HepG2 (cell line): ENCODE data around the gene SLC25A48. TPM values are rescaled to one million over a fixed set of nuclear protein-coding genes. Genes with fewer than 3 reads are reported as not detected.

Experiments used
- ATF7 ChIP-seq, 2 experiments: fragments of 450-650 bp in 1 of 2; sonication (generic) in 1 of 2; formaldehyde crosslinking in 1 of 2; IDR thresholded peaks; 2 replicates each; pipeline versions ENCODE4 v1.4.0 to v1.6.1; 2016 to 2020; ENCODE audit warnings: antibody characterized with exemption in 1 of 2, mild to moderate bottlenecking in 1 of 2, missing genetic modification reagents in 1 of 2
- FOXK1 ChIP-seq: sonication (generic); formaldehyde crosslinking; IDR thresholded peaks from 2 replicates; pipeline ENCODE4 v1.4.0; 2020; ENCODE audit warnings: low read depth, missing genetic modification reagents, borderline replicate concordance
- ISL2 ChIP-seq: sonication (generic); formaldehyde crosslinking; IDR thresholded peaks from 2 replicates; pipeline ENCODE4 v1.5.0; 2020; ENCODE audit warnings: missing genetic modification reagents
- KDM2A ChIP-seq: sonication (generic); formaldehyde crosslinking; IDR thresholded peaks from 2 replicates; pipeline ENCODE4 v1.4.0; 2020; ENCODE audit warnings: low read depth, missing genetic modification reagents, borderline replicate concordance
- NCOA1 ChIP-seq: sonication (generic); formaldehyde crosslinking; IDR thresholded peaks from 2 replicates; pipeline ENCODE4 v1.9.0; 2021; ENCODE audit warnings: missing genetic modification reagents
- NONO ChIP-seq, 2 experiments: fragments of 450-650 bp in 1 of 2; sonication (generic) in 1 of 2; formaldehyde crosslinking in 1 of 2; IDR thresholded peaks in 1 of 2; conservative IDR thresholded peaks in 1 of 2; 2 replicates each; pipeline versions ENCODE4 v1.6.1 to v1.8.0; 2017 to 2022; ENCODE audit warnings: mild to moderate bottlenecking in 1 of 2, missing genetic modification reagents in 1 of 2, moderate library complexity in 1 of 2
- NR2F1 ChIP-seq, 2 experiments: fragments of 450-650 bp in 1 of 2; formaldehyde crosslinking in 1 of 2; IDR thresholded peaks; 2 replicates each; pipeline versions ENCODE4 v1.5.0 to v1.6.1; 2016 to 2020; ENCODE audit warnings: mild to moderate bottlenecking in 1 of 2, missing compliant biosample characterization in 1 of 2, missing genetic modification reagents in 1 of 2, moderate library complexity in 1 of 2
- NRL ChIP-seq: sonication (generic); formaldehyde crosslinking; IDR thresholded peaks from 2 replicates; pipeline ENCODE4 v1.5.0; 2020; ENCODE audit warnings: missing genetic modification reagents, mild to moderate bottlenecking, moderate library complexity, borderline replicate concordance
- SALL1 ChIP-seq: sonication (generic); formaldehyde crosslinking; IDR thresholded peaks from 2 replicates; pipeline ENCODE4 v1.8.0; 2022; ENCODE audit warnings: mild to moderate bottlenecking, missing genetic modification reagents
- SOX6 ChIP-seq, 2 experiments: fragments of 450-650 bp in 1 of 2; sonication (generic) in 1 of 2; formaldehyde crosslinking in 1 of 2; IDR thresholded peaks; 2 replicates each; pipeline versions ENCODE4 v1.4.0 to v1.6.1; 2017 to 2020; ENCODE audit warnings: antibody characterized with exemption in 1 of 2, mild to moderate bottlenecking in 1 of 2, missing genetic modification reagents in 1 of 2
- SP1 ChIP-seq, 2 experiments: fragments of 450-650 bp in 1 of 2; sonication (generic) in 1 of 2; formaldehyde crosslinking in 1 of 2; IDR thresholded peaks; 2 replicates each; pipeline versions ENCODE4 v1.4.0 to v1.6.1; 2016 to 2020; ENCODE audit warnings: missing genetic modification reagents in 1 of 2
- ZNF333 ChIP-seq: sonication (generic); formaldehyde crosslinking; IDR thresholded peaks from 2 replicates; pipeline ENCODE4 v1.4.0; 2020; ENCODE audit warnings: mild to moderate bottlenecking, missing genetic modification reagents, borderline replicate concordance
- ZNF660 ChIP-seq: sonication (generic); formaldehyde crosslinking; IDR thresholded peaks from 2 replicates; pipeline ENCODE4 v1.5.1; 2020; ENCODE audit warnings: mild to moderate bottlenecking, low read depth, missing genetic modification reagents, borderline replicate concordance
- ZNF703 ChIP-seq: sonication (generic); formaldehyde crosslinking; IDR thresholded peaks from 2 replicates; pipeline ENCODE4 v1.5.1; 2020; ENCODE audit warnings: missing genetic modification reagents, mild to moderate bottlenecking, moderate library complexity, borderline replicate concordance
- ZNF773 ChIP-seq: sonication (generic); formaldehyde crosslinking; IDR thresholded peaks from 2 replicates; pipeline ENCODE4 v1.4.0; 2020; ENCODE audit warnings: missing genetic modification reagents, borderline replicate concordance
- polyA plus RNA-seq, 8 experiments: library from polyadenylated mRNA; depleted of rRNA in 3 of 8; stranded (reverse) in 7 of 8; unstranded in 1 of 8; fragments of >200 nt; fragmentation: Illumina TruSeq in 4 of 8; extraction: Trizol in 4 of 8; gene quantifications; 2 replicates each; pipeline versions ENCODE4 v1.2.1 to v1.2.3, GENCODE V29; 2011 to 2016; ENCODE audit warnings: low read depth in 4 of 8, missing spikeins in 1 of 8, mixed read lengths in 1 of 8; ENCODE audit not compliant: insufficient read depth in 1 of 8
- total RNA-seq, 5 experiments: library from RNA; depleted of rRNA; stranded (reverse); fragments of >200 nt; fragmentation: Illumina TruSeq; extraction: Trizol; gene quantifications; 2 replicates each; pipeline ENCODE4 v1.2.3, GENCODE V29; 2016; ENCODE audit warnings: low read depth in 1 of 5
- TF ChIP-seq, protein P1 (sequence below): sonication (generic); formaldehyde crosslinking; IDR thresholded peaks from 2 replicates; pipeline ENCODE4 v1.5.1; 2020; ENCODE audit warnings: mild to moderate bottlenecking, moderate library complexity, missing genetic modification reagents
- TF ChIP-seq, protein P2 (sequence below): sonication (generic); formaldehyde crosslinking; IDR thresholded peaks from 2 replicates; pipeline ENCODE4 v1.4.0; 2020; ENCODE audit warnings: missing genetic modification reagents, borderline replicate concordance
- TF ChIP-seq, protein P3 (sequence below): sonication (generic); formaldehyde crosslinking; IDR thresholded peaks from 2 replicates; pipeline ENCODE4 v1.5.1; 2020; ENCODE audit warnings: mild to moderate bottlenecking, missing genetic modification reagents, moderate library complexity

The SLC25A48 gene
- total and polyA plus RNA-seq, 2 of the 13 experiments (the other 11 are each of a cell fraction or from before 2014, with no cell fraction given) = 0.17 to 4.5 TPM

DNA sequence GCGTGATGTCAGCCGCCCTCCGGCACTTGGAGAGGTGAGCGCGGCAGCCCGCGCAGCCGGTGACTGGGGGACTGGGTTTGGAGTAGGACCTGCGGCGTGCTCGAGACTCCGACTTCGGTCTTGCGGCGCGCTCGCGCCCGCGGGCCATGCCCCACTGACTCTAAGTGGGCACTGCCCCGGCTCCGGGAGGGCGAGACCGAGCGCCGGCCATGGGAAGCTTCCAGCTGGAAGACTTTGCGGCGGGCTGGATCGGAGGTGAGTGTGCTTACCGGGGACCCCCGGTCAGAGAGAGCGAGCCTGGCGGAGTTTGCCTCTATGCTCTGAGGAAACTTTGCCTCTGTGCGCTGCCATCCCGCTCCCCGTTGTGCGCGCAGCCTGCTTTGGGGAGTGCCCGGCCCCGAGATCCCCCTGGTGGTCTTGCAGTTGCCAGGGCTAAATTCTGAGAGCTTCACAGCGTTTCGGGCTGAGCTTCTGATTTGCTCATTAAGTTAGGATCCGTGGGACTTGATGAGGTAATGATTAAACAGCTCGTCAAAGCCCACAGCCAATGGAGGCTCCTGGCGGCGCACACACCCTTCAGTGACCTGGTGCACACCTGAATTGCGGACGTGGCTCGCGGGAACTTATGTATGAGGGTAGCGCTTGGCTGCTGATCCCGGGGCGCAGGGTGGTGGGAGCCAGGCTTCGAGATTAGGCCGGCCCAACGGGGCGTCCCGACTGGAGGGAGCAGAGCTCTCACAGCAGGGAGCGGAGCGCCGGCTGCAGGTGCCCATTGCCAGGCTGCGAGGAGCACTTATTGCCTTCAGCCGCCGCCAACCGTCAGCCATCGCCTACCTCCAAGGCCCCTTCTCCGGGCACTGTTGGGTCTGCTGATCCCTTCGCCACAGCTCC, at the start of gene SLC25A48 (continued):
- TF ChIP-seq, protein P1, sequence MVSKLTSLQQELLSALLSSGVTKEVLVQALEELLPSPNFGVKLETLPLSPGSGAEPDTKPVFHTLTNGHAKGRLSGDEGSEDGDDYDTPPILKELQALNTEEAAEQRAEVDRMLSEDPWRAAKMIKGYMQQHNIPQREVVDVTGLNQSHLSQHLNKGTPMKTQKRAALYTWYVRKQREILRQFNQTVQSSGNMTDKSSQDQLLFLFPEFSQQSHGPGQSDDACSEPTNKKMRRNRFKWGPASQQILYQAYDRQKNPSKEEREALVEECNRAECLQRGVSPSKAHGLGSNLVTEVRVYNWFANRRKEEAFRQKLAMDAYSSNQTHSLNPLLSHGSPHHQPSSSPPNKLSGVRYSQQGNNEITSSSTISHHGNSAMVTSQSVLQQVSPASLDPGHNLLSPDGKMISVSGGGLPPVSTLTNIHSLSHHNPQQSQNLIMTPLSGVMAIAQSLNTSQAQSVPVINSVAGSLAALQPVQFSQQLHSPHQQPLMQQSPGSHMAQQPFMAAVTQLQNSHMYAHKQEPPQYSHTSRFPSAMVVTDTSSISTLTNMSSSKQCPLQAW = no peak
- TF ChIP-seq, protein P2, sequence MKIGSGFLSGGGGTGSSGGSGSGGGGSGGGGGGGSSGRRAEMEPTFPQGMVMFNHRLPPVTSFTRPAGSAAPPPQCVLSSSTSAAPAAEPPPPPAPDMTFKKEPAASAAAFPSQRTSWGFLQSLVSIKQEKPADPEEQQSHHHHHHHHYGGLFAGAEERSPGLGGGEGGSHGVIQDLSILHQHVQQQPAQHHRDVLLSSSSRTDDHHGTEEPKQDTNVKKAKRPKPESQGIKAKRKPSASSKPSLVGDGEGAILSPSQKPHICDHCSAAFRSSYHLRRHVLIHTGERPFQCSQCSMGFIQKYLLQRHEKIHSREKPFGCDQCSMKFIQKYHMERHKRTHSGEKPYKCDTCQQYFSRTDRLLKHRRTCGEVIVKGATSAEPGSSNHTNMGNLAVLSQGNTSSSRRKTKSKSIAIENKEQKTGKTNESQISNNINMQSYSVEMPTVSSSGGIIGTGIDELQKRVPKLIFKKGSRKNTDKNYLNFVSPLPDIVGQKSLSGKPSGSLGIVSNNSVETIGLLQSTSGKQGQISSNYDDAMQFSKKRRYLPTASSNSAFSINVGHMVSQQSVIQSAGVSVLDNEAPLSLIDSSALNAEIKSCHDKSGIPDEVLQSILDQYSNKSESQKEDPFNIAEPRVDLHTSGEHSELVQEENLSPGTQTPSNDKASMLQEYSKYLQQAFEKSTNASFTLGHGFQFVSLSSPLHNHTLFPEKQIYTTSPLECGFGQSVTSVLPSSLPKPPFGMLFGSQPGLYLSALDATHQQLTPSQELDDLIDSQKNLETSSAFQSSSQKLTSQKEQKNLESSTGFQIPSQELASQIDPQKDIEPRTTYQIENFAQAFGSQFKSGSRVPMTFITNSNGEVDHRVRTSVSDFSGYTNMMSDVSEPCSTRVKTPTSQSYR (CRISPR knock-in tag) = no peak
- TF ChIP-seq ZNF660 (CRISPR knock-in tag) (no peak), SALL1 (CRISPR knock-in tag) (no peak), ZNF773 (CRISPR knock-in tag) (no peak), NCOA1 (CRISPR knock-in tag) (no peak), ATF7 (IDR thresholded peaks at IDR 0.05) (0 out of 2 replicates have a peak, but pooled peaks have one; percentile 12), ATF7 (CRISPR knock-in tag; IDR thresholded peaks at IDR 0.05) (no peak), ZNF333 (CRISPR knock-in tag) (no peak), FOXK1 (CRISPR knock-in tag) (no peak), NONO (IDR thresholded peaks at IDR 0.05) (no peak), NONO (CRISPR knock-in tag; conservative IDR thresholded peaks at IDR 0.05) (0 out of 2 replicates have a peak, but pooled peaks have one; percentile 16), NRL (CRISPR knock-in tag) (no peak), ISL2 (CRISPR knock-in tag) (no peak), NR2F1 (CRISPR knock-in tag; IDR thresholded peaks at IDR 0.05) (no peak), KDM2A (CRISPR knock-in tag) (no peak), ZNF703 (CRISPR knock-in tag) (no peak), SOX6 (IDR thresholded peaks at IDR 0.05) (no peak), SOX6 (CRISPR knock-in tag; IDR thresholded peaks at IDR 0.05) (0 out of 2 replicates have a peak, but pooled peaks have one; percentile 11), SP1 (IDR thresholded peaks at IDR 0.05) (no peak), SP1 (CRISPR knock-in tag; IDR thresholded peaks at IDR 0.05) (no peak)
- TF ChIP-seq, protein P3, sequence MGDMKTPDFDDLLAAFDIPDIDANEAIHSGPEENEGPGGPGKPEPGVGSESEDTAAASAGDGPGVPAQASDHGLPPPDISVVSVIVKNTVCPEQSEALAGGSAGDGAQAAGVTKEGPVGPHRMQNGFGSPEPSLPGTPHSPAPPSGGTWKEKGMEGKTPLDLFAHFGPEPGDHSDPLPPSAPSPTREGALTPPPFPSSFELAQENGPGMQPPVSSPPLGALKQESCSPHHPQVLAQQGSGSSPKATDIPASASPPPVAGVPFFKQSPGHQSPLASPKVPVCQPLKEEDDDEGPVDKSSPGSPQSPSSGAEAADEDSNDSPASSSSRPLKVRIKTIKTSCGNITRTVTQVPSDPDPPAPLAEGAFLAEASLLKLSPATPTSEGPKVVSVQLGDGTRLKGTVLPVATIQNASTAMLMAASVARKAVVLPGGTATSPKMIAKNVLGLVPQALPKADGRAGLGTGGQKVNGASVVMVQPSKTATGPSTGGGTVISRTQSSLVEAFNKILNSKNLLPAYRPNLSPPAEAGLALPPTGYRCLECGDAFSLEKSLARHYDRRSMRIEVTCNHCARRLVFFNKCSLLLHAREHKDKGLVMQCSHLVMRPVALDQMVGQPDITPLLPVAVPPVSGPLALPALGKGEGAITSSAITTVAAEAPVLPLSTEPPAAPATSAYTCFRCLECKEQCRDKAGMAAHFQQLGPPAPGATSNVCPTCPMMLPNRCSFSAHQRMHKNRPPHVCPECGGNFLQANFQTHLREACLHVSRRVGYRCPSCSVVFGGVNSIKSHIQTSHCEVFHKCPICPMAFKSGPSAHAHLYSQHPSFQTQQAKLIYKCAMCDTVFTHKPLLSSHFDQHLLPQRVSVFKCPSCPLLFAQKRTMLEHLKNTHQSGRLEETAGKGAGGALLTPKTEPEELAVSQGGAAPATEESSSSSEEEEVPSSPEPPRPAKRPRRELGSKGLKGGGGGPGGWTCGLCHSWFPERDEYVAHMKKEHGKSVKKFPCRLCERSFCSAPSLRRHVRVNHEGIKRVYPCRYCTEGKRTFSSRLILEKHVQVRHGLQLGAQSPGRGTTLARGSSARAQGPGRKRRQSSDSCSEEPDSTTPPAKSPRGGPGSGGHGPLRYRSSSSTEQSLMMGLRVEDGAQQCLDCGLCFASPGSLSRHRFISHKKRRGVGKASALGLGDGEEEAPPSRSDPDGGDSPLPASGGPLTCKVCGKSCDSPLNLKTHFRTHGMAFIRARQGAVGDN (CRISPR knock-in tag) = peak; percentile 51
